Smooth muscle cell (in vitro differentiated cells): Measurements from ENCODE around the gene RFX3. TPM values are rescaled to one million over a fixed set of nuclear protein-coding genes. Genes with fewer than 3 reads are reported as not detected.

Experiments used
- DNase-seq: peaks from one replicate; lab custom pipeline; 2025; ENCODE audit not compliant: unreplicated experiment; lab: John Stamatoyannopoulos, UW
- H2AFZ ChIP-seq: fragments of 200-600 bp; sonication (generic); 2 replicates; pipeline ENCODE4 v1.6.0; 2016; ENCODE audit warnings: antibody characterized with exemption, low read depth, mild to moderate bottlenecking
- H3F3A ChIP-seq: fragments of 200-600 bp; sonication (generic); 2 replicates; pipeline ENCODE4 v1.6.0; 2017; ENCODE audit warnings: antibody characterized with exemption, low read depth
- H3K27ac ChIP-seq: fragments of 200-600 bp; sonication (generic); 2 replicates; pipeline ENCODE4 v1.5.1; 2016; ENCODE audit warnings: low read depth, mild to moderate bottlenecking
- H3K27me3 ChIP-seq: fragments of 200-600 bp; sonication (generic); 2 replicates; pipeline ENCODE4 v1.6.1; 2016; ENCODE audit warnings: low read depth, mild to moderate bottlenecking
- H3K36me3 ChIP-seq: fragments of 200-600 bp; sonication (generic); 2 replicates; pipeline ENCODE4 v1.5.1; 2016; ENCODE audit warnings: low read depth
- H3K4me1 ChIP-seq: fragments of 200-600 bp; sonication (generic); 2 replicates; pipeline ENCODE4 v1.5.1; 2016; ENCODE audit warnings: low read depth
- H3K4me2 ChIP-seq: fragments of 200-600 bp; sonication (generic); 2 replicates; pipeline ENCODE4 v1.6.0; 2016; ENCODE audit warnings: mild to moderate bottlenecking
- H3K4me3 ChIP-seq: fragments of 200-600 bp; sonication (generic); 2 replicates; pipeline ENCODE4 v1.5.1; 2016; ENCODE audit warnings: mild to moderate bottlenecking
- H3K79me2 ChIP-seq: fragments of 200-600 bp; sonication (generic); 2 replicates; pipeline ENCODE4 v1.6.0; 2016; ENCODE audit warnings: low read depth, mild to moderate bottlenecking
- H3K9ac ChIP-seq: fragments of 200-600 bp; sonication (generic); 2 replicates; pipeline ENCODE4 v1.6.0; 2016; ENCODE audit warnings: low read depth
- H3K9me3 ChIP-seq: fragments of 200-600 bp; sonication (generic); replicated peaks from 2 replicates; pipeline ENCODE4 v1.5.1; 2016; ENCODE audit warnings: low read depth
- H4K20me1 ChIP-seq: fragments of 200-600 bp; sonication (generic); 2 replicates; pipeline ENCODE4 v1.6.0; 2016; ENCODE audit warnings: low read depth
- CTCF ChIP-seq: fragments of 200-600 bp; sonication (generic); IDR thresholded peaks from 2 replicates; pipeline ENCODE4 v1.5.1; 2017; ENCODE audit warnings: borderline replicate concordance, mild to moderate bottlenecking, antibody characterized with exemption; ENCODE audit not compliant: insufficient read depth, poor library complexity, severe bottlenecking
- WGBS: methylation state at CpG from one replicate; pipeline ENCODE4 v1.1.7; 2016; ENCODE audit warnings: low lambda C conversion rate; 5-methylcytosine and 5-hydroxymethylcytosine counted together
- polyA plus RNA-seq: library from polyadenylated mRNA; unstranded; fragments of >200 nt; fragmentation: Nextera tagmentation; extraction: Ambion mirVana; gene quantifications from 2 replicates; pipeline ENCODE4 v1.2.1, GENCODE V29; 2016
- total RNA-seq: library from RNA; depleted of rRNA; stranded (reverse); fragments of >200 nt; gene quantifications from 2 replicates; pipeline ENCODE4 v1.2.3, GENCODE V29; 2014

RFX3 gene
- total and polyA plus RNA-seq, 2 experiments from 2014 or later, result 4.4 to 14.1 TPM

GRCh38 chr9:3511551-3511950, 14.2 kb downstream of the RFX3 start:
- H3K4me2 ChIP-seq, result peak overlapping the region; percentile 76
- H3K36me3 ChIP-seq, result no peaks in the 10 kb centered on the region
- peak overlapping the region; percentile 12 for H2AFZ ChIP-seq
- H3K9me3 ChIP-seq, result no peaks in the 10 kb centered on the region
- H3K27me3 ChIP-seq, result no peaks in the 10 kb centered on the region
- no peak overlapping the region for H3K9ac ChIP-seq
- H3K4me3 ChIP-seq, result no peak overlapping the region
- H3K27ac ChIP-seq, result peak overlapping the region; percentile 90
- 84% methylated on average over 1 of the region's 1 CpG for WGBS
- H3F3A ChIP-seq, result peaks cover 5% of the 10 kb centered on the region
- no peak for TF ChIP-seq CTCF
- no peaks in the 10 kb centered on the region for H4K20me1 ChIP-seq
- no peak for DNase-seq
- peaks cover 45% of the 10 kb centered on the region for H3K4me1 ChIP-seq
- H3K79me2 ChIP-seq, result peaks cover 61% of the 10 kb centered on the region

GRCh38 chr9:3510796-3511195, 15.0 kb downstream of the RFX3 start:
- 82% methylated on average over 1 of the region's 1 CpG for WGBS
- Histone ChIP-seq H3K4me2 (peak overlapping the region; percentile 76), H3F3A (peaks cover 5% of the 10 kb centered on the region), H4K20me1 (no peaks in the 10 kb centered on the region), H3K27ac (peak overlapping the region; percentile 90), H3K9ac (no peak overlapping the region), H3K79me2 (peaks cover 61% of the 10 kb centered on the region), H3K4me3 (no peak overlapping the region), H3K36me3 (no peaks in the 10 kb centered on the region), H3K4me1 (peaks cover 45% of the 10 kb centered on the region), H2AFZ (no peak overlapping the region), H3K27me3 (no peaks in the 10 kb centered on the region), H3K9me3 (no peaks in the 10 kb centered on the region)
- no peak for TF ChIP-seq CTCF
- DNase-seq, result no peak

- WGBS, result 41% methylated on average over 1 of the region's 1 CpG
- no peaks in the 10 kb centered on the region for H3K9me3 ChIP-seq
- H2AFZ ChIP-seq, result peak overlapping the region; percentile 55
- peaks cover 56% of the 10 kb centered on the region for H3K79me2 ChIP-seq
- no peak for DNase-seq
- peaks cover 5% of the 10 kb centered on the region for H3F3A ChIP-seq
- H3K9ac ChIP-seq, result no peak overlapping the region
- no peak overlapping the region for H3K4me3 ChIP-seq
- no peak for TF ChIP-seq CTCF
- peaks cover 45% of the 10 kb centered on the region for H3K4me1 ChIP-seq
- H4K20me1 ChIP-seq, result no peaks in the 10 kb centered on the region
- peak overlapping the region; percentile 76 for H3K4me2 ChIP-seq
- peak overlapping the region; percentile 90 for H3K27ac ChIP-seq
- H3K36me3 ChIP-seq, result no peaks in the 10 kb centered on the region
- H3K27me3 ChIP-seq, result no peaks in the 10 kb centered on the region
Measured at GRCh38 chr9:3509926-3510325, 15.9 kb downstream of the RFX3 start.

GRCh38 chr9:3508521-3509291, 17.1 kb downstream of the RFX3 start:
- H3K9me3 ChIP-seq, result no peaks in the 10 kb centered on the region
- H3K9ac ChIP-seq, result peak overlapping the region; percentile 69
- H3K27ac ChIP-seq, result peak overlapping the region; percentile 90
- H2AFZ ChIP-seq, result peak overlapping the region; percentile 73
- peak overlapping the region; percentile 76 for H3K4me2 ChIP-seq
- H3K27me3 ChIP-seq, result no peaks in the 10 kb centered on the region
- no peak for DNase-seq
- peaks cover 5% of the 10 kb centered on the region for H3F3A ChIP-seq
- peaks cover 46% of the 10 kb centered on the region for H3K79me2 ChIP-seq
- H3K4me3 ChIP-seq, result peak overlapping the region; percentile 36
- no peaks in the 10 kb centered on the region for H3K36me3 ChIP-seq
- H3K4me1 ChIP-seq, result peaks cover 40% of the 10 kb centered on the region
- no peak for TF ChIP-seq CTCF
- 30% methylated on average over 6 of the region's 6 CpGs for WGBS
- no peaks in the 10 kb centered on the region for H4K20me1 ChIP-seq
